ENCODE results near the gene ADAMTS2. TPM values are rescaled to one million over a fixed set of nuclear protein-coding genes. Genes with fewer than 3 reads are reported as not detected.

Gene ADAMTS2
- total RNA-seq, 1 donor from 2014 or later: 8.2 TPM

- Mint-ChIP-seq H3K4me1 (no peaks in the 10 kb centered on the region), H3K4me3 (no peak overlapping the region), H3K27me3 (ENCODE audit: low read depth) (no peaks in the 10 kb centered on the region), H3K36me3 (peaks cover 15% of the 10 kb centered on the region), H3K27ac (no peak overlapping the region), H3K9me3 (peaks cover 53% of the 10 kb centered on the region)
- peak in 1 of 2 experiments; percentile 17 for DNase-seq (ENCODE audit: low spot score in 2 of 2, unreplicated experiment in 2 of 2)
- no peak for TF ChIP-seq CTCF (IDR thresholded peaks at IDR 0.05; ENCODE audit: unreplicated experiment)
Measured at GRCh38 chr5:179115845-179116524, 229.3 kb downstream of the ADAMTS2 start.

DNA sequence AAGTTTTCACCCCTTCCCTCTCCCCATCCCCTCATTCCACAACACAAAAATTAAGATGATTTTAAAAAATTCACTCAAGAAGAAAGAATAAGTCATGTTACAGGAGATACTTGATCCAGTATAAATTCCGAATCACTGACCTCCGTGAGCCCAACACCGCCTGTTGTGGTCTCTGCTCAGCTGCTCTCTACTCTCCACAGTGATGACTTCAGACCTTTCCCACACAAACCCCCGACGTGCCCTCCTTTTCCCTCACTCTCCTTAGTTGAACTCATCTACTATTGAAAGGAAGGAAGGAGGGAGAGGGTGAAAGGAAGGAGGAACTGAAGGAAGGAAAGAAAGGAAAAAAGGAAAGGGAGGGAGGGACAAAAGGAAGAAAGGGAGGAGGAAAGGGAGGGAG is 230.0 kb downstream of the ADAMTS2 start:
- no peak for DNase-seq (ENCODE audit: low spot score in 2 of 2, unreplicated experiment in 2 of 2)
- Mint-ChIP-seq H3K4me3 (no peak overlapping the region), H3K4me1 (no peaks in the 10 kb centered on the region), H3K27ac (no peak overlapping the region), H3K9me3 (peaks cover 59% of the 10 kb centered on the region), H3K36me3 (peaks cover 15% of the 10 kb centered on the region), H3K27me3 (ENCODE audit: low read depth) (no peaks in the 10 kb centered on the region)
- no peak for TF ChIP-seq CTCF (IDR thresholded peaks at IDR 0.05; ENCODE audit: unreplicated experiment)

DNA sequence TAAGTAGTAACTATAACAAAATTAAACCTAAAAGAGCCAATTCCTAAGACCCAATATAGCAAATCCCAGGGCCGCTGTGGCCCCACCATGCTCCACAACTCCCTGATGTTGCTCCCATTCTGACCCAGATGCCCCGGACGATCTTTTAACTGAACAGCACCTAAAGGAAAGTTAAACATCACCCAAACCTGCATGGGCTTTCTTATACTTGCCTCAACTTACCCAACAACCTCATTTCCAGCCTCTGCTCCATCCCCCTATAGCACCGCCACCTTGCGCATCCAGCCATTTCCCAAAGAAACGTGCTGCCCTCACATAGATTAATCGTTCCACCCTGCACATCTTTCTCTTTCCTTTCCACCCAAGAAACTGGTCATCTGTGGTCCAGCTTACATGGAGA is 230.5 kb downstream of the ADAMTS2 start:
- peaks cover 54% of the 10 kb centered on the region for H3K9me3 Mint-ChIP-seq
- H3K4me3 Mint-ChIP-seq: no peak overlapping the region
- TF ChIP-seq CTCF (IDR thresholded peaks at IDR 0.05; ENCODE audit: unreplicated experiment): no peak
- no peak overlapping the region for H3K27ac Mint-ChIP-seq
- no peak for DNase-seq (ENCODE audit: low spot score in 2 of 2, unreplicated experiment in 2 of 2)
- H3K27me3 Mint-ChIP-seq (ENCODE audit: low read depth): no peaks in the 10 kb centered on the region
- peaks cover 9% of the 10 kb centered on the region for H3K36me3 Mint-ChIP-seq
- no peaks in the 10 kb centered on the region for H3K4me1 Mint-ChIP-seq

DNA sequence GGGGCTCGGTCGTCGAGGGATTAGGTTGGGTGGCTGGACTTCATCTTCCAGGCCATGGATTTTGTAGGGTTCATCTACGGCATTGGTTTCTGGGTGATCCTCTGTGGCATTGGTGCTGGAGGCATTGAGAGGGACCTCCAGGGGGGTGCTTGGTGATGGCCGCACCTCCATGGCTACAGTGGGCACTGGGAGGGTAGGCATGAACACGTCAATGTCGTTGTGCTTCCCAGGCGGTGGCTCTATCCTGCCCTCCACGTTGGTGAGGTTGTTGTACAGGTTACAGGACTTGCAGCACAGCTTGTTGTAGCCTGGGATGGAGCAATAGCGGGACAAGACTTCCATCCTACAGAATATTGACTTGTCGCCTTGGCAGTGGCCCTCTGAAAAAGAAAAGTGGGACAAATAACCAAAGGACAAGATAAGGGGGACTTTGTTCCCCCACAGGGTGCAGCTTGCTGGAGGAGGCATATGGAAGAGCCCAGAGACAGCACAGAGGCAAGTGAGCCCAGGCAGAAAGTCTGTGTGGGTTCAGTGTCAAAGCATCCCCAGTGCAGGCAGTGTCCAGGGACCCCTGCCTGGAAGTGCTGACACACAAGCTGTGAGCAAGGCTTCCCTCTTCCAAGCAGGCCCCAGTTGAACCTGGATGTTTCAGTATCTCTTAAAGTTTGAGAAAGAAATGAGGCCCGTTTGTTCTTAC is 231.2 kb downstream of the ADAMTS2 start:
- TF ChIP-seq CTCF (IDR thresholded peaks at IDR 0.05; ENCODE audit: unreplicated experiment): no peak
- peak in 1 of 2 experiments; percentile 11 for DNase-seq (ENCODE audit: low spot score in 2 of 2, unreplicated experiment in 2 of 2)
- Mint-ChIP-seq H3K4me1 (no peaks in the 10 kb centered on the region), H3K9me3 (peaks cover 53% of the 10 kb centered on the region), H3K27me3 (ENCODE audit: low read depth) (no peaks in the 10 kb centered on the region), H3K36me3 (peaks cover 9% of the 10 kb centered on the region), H3K27ac (no peak overlapping the region), H3K4me3 (no peak overlapping the region)

DNA sequence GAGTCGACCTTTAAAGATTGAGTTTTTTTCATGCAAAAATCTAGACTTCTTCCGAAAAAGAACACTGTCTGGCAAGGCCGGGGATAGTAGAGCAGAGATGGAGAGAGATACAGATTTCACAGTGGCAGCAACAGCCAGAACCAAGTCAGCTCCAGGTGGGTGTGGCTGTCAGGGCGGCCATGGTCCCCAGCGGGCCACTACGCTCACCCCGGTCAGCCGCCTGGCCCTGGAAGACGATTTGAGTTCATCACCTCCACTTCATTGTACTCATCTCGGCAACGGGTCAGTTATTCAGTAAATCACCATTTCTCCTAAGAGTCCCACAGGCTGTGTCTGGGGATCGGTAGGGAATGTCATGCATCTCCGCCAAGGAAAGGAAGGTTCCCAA is 232.1 kb downstream of the ADAMTS2 start:
- Mint-ChIP-seq H3K27ac (no peak overlapping the region), H3K4me1 (no peaks in the 10 kb centered on the region), H3K4me3 (no peak overlapping the region), H3K9me3 (peaks cover 60% of the 10 kb centered on the region), H3K36me3 (peaks cover 9% of the 10 kb centered on the region), H3K27me3 (ENCODE audit: low read depth) (no peaks in the 10 kb centered on the region)
- TF ChIP-seq CTCF (IDR thresholded peaks at IDR 0.05; ENCODE audit: unreplicated experiment): no peak
- no peak for DNase-seq (ENCODE audit: low spot score in 2 of 2, unreplicated experiment in 2 of 2)
